Breast epithelium (tissue), 4 donors: ENCODE results near the gene FHIT. TPM values are rescaled to one million over a fixed set of nuclear protein-coding genes. Genes with fewer than 3 reads are reported as not detected.

ENCODE experiments used
- DNase-seq, 2 donors: peaks; one replicate each; pipeline ENCODE4 v3.0.0-alpha.2; 2019; ENCODE audit warnings: low spot score in 2 of 2
- H3K27ac ChIP-seq, 2 donors: fragments of 200-600 bp; sonication (generic) in 1 of 2; one replicate each; pipeline ENCODE4 v1.5.1; 2016 to 2019; ENCODE audit warnings: mild to moderate bottlenecking in 1 of 2
- H3K27me3 ChIP-seq, 2 donors: fragments of 200-600 bp; sonication (generic) in 1 of 2; one replicate each; pipeline versions ENCODE4 v1.5.1 to v1.6.0; 2017 to 2019; ENCODE audit warnings: control low read depth in 1 of 2, mild to moderate bottlenecking in 1 of 2
- H3K36me3 ChIP-seq: fragments of 200-600 bp; one replicate; pipeline ENCODE4 v1.5.1; 2019
- H3K4me1 ChIP-seq, 2 donors: fragments of 200-600 bp; sonication (generic); one replicate each; pipeline ENCODE4 v1.5.1; 2016 to 2019; ENCODE audit warnings: control low read depth in 1 of 2
- H3K4me3 ChIP-seq, 3 donors: fragments of 200-600 bp; sonication (generic); 1 replicate in 2 of 3; 2 replicates in 1 of 3; pipeline ENCODE4 v1.5.1; 2016 to 2019; ENCODE audit warnings: mild to moderate bottlenecking in 3 of 3, moderate library complexity in 2 of 3
- H3K9me3 ChIP-seq, 2 donors: fragments of 200-600 bp; sonication (generic) in 1 of 2; one replicate each; pipeline ENCODE4 v1.5.1; 2016 to 2019; ENCODE audit warnings: control low read depth in 1 of 2
- CTCF ChIP-seq, 3 donors: fragments of 450-650 bp; IDR thresholded peaks; one replicate each; pipeline ENCODE4 v1.5.1; 2016 to 2017; ENCODE audit warnings: antibody characterized with exemption in 3 of 3, mild to moderate bottlenecking in 3 of 3, moderate library complexity in 3 of 3
- POLR2A ChIP-seq: fragments of 450-650 bp; IDR thresholded peaks from one replicate; pipeline ENCODE4 v1.6.1; 2016; ENCODE audit warnings: antibody characterized with exemption, mild to moderate bottlenecking, moderate library complexity
- POLR2AphosphoS5 ChIP-seq, 3 donors: sonication (generic); formaldehyde crosslinking; IDR thresholded peaks; one replicate each; pipeline ENCODE4 v1.6.1; 2017; ENCODE audit warnings: antibody characterized with exemption in 3 of 3
- intact Hi-C: fragments of 100-400 bp; cut with DNase I; formaldehyde crosslinking; loops from one replicate; pipeline ENCODE4 v1.15.1; 2023; ENCODE audit warnings: low total_unique reads
- total RNA-seq, 3 donors: library from RNA; depleted of rRNA; stranded (reverse); fragments of >200 nt; gene quantifications; one replicate each; pipeline ENCODE4 v1.1.0, GENCODE V29; 2016

Gene FHIT
- total RNA-seq, 3 donors from 2014 or later, result 9.0 to 19.2 (median 17.7) TPM

- Histone ChIP-seq H3K4me3 (no peak overlapping the region), H3K9me3 (no peaks in the 10 kb centered on the region), H3K27me3 (no peaks in the 10 kb centered on the region), H3K27ac (no peak overlapping the region), H3K36me3 (no peaks in the 10 kb centered on the region), H3K4me1 (no peaks in the 10 kb centered on the region)
- intact Hi-C loops, result no loop called here
- no peak for DNase-seq
- TF ChIP-seq POLR2AphosphoS5 (IDR thresholded peaks at IDR 0.05) (no peak), CTCF (IDR thresholded peaks at IDR 0.05) (no peak), POLR2A (no peak)
Observed at GRCh38 chr3:60289341-60290121, 961.7 kb downstream of the FHIT start.

GRCh38 chr3:60282866-60283265 lies 968.4 kb downstream of the FHIT start:
- no peak for DNase-seq
- intact Hi-C loops, result no loop called here
- Histone ChIP-seq H3K27ac (no peak overlapping the region), H3K4me3 (no peak overlapping the region), H3K27me3 (no peaks in the 10 kb centered on the region), H3K9me3 (no peaks in the 10 kb centered on the region), H3K4me1 (no peaks in the 10 kb centered on the region), H3K36me3 (no peaks in the 10 kb centered on the region)
- no peak for TF ChIP-seq CTCF (IDR thresholded peaks at IDR 0.05)
- TF ChIP-seq POLR2AphosphoS5 (IDR thresholded peaks at IDR 0.05), result no peak
- no peak for TF ChIP-seq POLR2A

- DNase-seq, result no peak
- Histone ChIP-seq H3K4me3 (no peak overlapping the region), H3K9me3 (no peaks in the 10 kb centered on the region), H3K36me3 (no peaks in the 10 kb centered on the region), H3K4me1 (no peaks in the 10 kb centered on the region), H3K27ac (no peak overlapping the region), H3K27me3 (no peaks in the 10 kb centered on the region)
- intact Hi-C loops, result no loop called here
- TF ChIP-seq POLR2A, result no peak
- no peak for TF ChIP-seq POLR2AphosphoS5 (IDR thresholded peaks at IDR 0.05)
- no peak for TF ChIP-seq CTCF (IDR thresholded peaks at IDR 0.05)
Observed at GRCh38 chr3:60281970-60282369, 969.3 kb downstream of the FHIT start.

- TF ChIP-seq POLR2AphosphoS5 (IDR thresholded peaks at IDR 0.05) (no peak), CTCF (IDR thresholded peaks at IDR 0.05) (no peak), POLR2A (no peak)
- no peaks in the 10 kb centered on the region for H3K27me3 ChIP-seq
- no peak overlapping the region for H3K4me3 ChIP-seq
- H3K9me3 ChIP-seq, result no peaks in the 10 kb centered on the region
- intact Hi-C loops, result no loop called here
- H3K4me1 ChIP-seq, result no peaks in the 10 kb centered on the region
- no peak for DNase-seq
- no peak overlapping the region for H3K27ac ChIP-seq
- H3K36me3 ChIP-seq, result no peaks in the 10 kb centered on the region
Observed at GRCh38 chr3:60277361-60277800, 973.9 kb downstream of the FHIT start.

GRCh38 chr3:60276615-60277014 lies 974.6 kb downstream of the FHIT start:
- Histone ChIP-seq H3K27me3 (no peaks in the 10 kb centered on the region), H3K9me3 (no peaks in the 10 kb centered on the region), H3K36me3 (no peaks in the 10 kb centered on the region), H3K4me1 (no peaks in the 10 kb centered on the region), H3K4me3 (no peak overlapping the region), H3K27ac (no peak overlapping the region)
- TF ChIP-seq CTCF (IDR thresholded peaks at IDR 0.05) (no peak), POLR2AphosphoS5 (IDR thresholded peaks at IDR 0.05) (no peak), POLR2A (no peak)
- intact Hi-C loops, result no loop called here
- no peak for DNase-seq
